HG03354 (cell line): ENCODE data around the gene DOC2B.
"Not testable (repeated sequence)": the region's sequence is repeated elsewhere in the genome, so short reads cannot be mapped to it uniquely, and the experiment has no call there.

Experiments
- ATAC-seq: cut with Tn5 transposase; IDR thresholded peaks from one replicate; pipeline ENCODE4 v1.9.1; 2021; ENCODE audit warnings: mild to moderate bottlenecking; ENCODE audit not compliant: unreplicated experiment, poor library complexity, severe bottlenecking

The DOC2B gene

DNA sequence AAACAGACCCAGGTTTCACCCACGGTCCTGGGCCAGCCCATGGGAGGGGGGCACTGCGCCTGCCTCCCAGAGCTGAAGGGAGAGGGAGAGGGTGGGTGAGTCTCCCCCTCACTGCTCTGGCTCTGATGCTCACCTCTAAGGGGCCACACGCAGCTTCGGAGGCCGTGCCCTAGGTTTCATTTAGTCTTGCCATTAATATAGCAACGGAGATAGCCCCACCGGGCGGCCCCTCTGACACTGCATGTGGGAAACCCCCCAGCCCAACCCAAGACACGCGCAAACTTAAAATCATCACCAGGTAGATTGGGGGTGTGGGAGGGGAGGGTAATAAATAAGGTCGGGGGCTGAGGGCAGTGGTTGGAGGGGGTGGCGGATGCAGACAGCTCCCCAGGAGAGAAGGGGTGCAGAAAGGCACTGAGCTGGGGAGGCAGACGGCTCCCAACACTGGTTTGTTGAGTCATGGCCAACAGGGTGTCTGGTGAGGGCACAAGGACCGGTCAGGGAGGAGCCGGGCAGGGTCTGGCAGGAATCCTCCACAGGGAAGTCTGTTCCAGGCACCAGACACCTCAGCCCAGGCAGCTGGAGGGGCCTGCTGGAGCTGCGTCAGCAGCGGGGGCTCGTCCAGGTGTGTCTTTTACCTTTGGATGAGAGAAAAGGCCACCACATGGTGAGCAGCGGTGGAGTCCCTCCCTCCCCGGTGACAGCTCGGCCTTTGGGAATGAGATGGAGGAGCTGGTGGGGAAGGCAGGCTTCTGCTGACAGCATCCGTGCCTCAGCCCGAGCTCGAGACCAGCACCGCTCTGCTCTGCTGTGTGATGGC is 32.0 kb upstream of the DOC2B start:
- no peak for ATAC-seq

GRCh38 chr17:210402-210801 is 29.0 kb upstream of the DOC2B start:
- no peak for ATAC-seq

DNA sequence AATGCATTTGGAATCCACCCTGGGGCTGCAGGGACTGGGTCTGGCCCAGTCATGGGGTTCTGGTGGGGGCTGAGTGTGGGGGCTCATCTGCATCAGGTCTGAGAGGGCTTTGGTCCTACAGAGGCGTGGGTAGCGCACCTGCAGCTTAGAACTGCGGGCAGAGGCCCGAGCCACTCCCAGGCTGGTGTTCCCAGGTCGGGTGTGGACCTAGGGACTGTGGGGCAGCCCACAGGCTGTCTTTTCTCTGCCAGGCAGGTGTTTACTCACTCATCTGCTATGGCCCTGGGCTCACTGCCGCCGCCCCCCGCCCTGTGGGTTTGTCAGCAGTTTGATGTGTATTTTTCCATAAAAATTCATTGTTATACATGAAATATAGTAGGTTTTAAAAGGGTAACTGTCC is 27.0 kb upstream of the DOC2B start:
- ATAC-seq = no peak

- no peak for ATAC-seq
These were observed 26.3 kb upstream of the DOC2B start for GRCh38 chr17:207775-208174.

DNA sequence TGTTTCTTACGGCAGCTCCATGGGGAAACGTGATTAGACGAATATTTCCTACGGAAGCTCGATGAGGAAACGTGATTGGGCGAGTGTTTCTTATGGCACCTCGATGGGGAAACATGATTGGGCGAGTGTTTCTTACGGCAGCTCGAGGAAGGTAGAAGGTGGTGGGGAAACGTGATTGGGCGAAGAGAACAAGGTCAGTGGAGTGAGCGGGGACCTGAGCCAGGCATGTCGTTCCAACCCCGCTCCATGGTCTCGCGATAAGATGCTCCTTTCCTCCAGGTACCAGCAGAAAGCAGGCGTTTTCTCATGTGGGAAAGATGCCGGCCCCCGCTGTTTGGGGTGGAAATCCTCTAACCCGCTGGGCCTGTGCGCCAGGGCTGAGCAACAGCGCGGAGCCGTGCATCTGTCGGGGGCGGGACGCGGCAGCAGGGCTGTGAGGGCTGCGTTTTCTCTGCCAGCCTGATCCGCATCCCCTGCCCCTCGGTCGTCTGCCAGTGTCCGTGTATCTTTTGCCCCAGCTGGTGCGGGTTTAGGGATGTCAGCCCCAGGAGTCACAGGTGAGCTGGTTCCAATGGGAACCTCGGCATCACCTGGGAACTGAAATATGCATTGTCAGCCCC is 25.6 kb upstream of the DOC2B start:
- ATAC-seq = no peak

GRCh38 chr17:206484-206883 is 25.0 kb upstream of the DOC2B start:
- not testable (repeated sequence) for ATAC-seq

GRCh38 chr17:205817-206216 is 24.4 kb upstream of the DOC2B start:
- ATAC-seq = no peak

DNA sequence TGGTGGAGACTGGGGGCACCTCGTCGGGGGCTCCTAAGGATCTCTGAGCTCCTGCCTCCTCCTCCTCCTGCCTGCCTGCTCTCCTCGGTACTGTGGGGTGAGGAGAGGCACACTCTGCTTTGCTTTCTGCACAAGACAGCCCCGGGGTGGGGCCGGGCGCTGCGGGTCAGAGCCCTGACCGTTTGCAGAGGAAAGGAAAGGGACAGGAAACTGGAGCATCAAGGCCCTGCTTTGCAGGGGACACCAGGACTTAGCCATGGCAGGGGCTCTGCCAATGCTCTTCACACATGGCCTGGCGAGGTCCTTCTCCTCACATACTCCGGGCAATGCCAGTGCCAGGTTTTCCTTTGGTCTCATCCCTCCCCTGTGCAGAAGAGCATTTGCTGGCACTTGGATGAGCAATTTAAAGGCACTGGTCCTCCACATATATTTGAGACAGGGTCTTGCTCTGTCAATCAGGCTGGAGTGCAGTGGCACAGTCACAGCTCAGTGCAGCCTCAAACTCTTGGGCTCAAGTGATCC is 23.8 kb upstream of the DOC2B start:
- no peak for ATAC-seq

DNA sequence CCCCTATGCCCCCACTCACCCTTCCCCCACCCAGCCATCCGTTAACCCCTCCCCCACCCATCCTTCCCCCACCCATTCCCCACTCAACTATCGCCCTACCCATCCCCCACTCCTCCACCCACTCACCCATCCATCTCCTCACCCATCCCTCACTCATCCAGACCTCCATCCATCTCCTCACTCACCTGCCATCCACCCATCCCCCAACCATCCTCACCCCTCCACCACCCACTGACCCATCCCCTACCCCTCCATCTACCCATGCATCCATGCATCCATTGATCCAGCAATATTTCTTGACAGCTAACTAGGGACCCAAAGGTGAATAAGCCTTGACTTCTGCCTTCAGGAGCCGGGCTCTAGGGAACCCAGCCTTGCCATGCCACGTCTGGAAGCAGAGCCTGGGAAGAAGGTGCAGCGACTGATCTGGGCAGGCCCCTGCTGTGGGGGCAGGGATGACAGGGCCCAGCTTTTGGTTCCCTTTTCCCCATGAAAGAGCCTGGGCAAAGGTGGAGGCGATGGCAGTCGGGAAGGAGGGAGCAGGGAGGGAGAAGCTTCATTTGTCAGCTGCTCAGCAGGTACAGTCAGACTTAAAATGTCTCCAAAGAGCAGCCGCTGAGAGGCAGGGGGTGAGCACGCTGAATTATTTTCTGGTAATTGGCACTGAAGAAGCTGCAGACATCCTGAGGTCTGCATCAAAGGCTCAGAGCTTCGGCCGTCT is 23.1 kb upstream of the DOC2B start:
- ATAC-seq = no peak

DNA sequence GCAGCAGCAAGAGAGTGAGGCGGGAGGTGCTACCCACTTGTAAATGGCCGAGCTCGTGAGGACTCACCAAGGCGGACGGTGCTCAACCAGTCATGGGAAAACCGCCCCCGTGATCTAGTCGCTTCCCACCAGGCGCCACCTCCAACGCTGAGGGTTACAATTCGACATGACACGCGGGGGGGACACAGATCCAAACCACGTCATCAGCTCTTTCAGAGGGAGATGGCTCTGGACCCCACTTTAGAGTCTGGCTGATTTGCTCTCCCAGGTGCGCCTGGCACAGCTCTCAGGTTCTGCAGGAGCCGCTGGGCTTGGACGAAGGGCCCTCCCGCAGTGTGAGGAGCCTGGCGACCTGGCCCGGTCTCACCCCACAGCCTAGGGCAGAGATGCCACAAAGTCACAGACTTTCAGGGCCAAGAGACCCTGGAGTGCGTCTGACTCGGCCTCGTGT is 21.1 kb upstream of the DOC2B start:
- ATAC-seq = no peak

DNA sequence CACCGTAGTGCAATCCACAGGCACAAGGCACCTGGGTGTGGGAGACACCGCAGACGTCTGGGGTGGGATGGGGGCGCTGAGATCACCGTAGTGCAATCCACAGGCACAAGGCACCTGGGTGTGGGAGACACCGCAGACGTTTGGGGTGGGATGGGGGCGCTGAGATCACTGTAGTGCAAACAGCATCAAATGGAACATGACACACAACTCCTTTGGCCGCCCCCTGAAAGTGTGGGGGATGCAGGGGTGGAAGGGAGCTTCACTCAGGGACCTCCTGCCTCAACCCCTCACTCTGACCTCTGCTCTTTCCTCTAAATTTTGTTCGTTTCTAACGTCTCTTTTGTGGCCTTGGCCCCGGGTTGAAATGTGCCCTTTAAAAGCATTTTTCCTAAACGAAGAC is 20.3 kb upstream of the DOC2B start:
- ATAC-seq = not testable (repeated sequence)

DNA sequence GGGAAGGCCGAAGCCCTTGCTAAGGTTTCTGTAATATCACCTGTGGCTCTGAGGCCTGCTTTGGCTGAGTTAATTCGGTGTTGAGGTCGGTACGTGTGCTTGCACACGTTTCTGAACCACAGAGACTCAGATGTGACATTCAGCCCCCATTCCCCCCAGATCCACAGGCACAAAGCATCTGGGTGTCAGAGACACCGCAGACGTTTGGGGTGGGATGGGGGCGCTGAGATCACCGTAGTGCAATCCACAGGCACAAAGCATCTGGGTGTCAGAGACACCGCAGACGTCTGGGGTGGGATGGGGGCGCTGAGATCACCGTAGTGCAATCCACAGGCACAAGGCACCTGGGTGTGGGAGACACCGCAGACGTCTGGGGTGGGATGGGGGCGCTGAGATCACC is 19.8 kb upstream of the DOC2B start:
- not testable (repeated sequence) for ATAC-seq

DNA sequence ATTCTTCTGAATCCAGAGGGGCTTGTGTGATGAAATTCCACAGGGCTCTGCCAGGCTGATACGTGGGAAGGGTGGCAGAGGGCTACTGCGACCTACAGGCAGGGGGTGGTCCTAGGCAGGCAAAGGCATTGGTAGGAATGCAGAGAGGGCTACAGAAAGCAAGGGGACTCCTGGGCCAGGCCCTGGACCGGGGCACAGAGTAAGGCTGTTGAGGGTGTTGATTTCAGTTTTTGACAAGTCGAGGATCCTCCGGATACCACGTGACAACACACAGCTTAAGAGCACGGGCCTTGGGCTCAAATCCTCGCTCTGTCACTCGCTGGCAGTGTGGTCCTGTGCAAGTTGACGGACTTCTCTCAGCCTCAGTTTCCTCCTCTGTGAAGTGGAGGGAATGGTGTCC is 19.1 kb upstream of the DOC2B start:
- ATAC-seq = no peak

- no peak for ATAC-seq
These were observed 18.5 kb upstream of the DOC2B start for GRCh38 chr17:199806-200545.

DNA sequence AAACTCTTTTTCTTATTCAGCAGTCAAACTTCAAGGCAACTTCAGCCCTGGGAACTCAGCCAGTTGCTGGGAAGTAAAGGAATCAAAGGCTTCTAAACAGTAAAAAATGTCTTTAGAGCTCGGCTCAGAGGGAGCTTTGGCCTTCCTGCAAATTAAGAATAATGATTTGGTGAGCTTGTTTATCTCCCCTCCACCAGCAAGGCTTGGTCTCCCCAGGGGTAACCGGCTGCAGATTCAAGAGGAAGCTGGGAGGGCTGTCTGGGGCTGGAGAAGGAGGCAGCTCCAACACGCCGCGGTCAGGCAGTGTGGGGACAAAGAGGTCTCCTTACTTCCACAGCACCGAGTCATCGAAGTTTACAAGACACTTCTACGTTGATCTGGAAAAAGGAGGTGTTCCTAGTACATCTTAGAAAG is 17.7 kb upstream of the DOC2B start:
- ATAC-seq = no peak

- ATAC-seq = not testable (repeated sequence)
These were observed 16.8 kb upstream of the DOC2B start for GRCh38 chr17:198225-198624.

GRCh38 chr17:197352-197751 is 15.9 kb upstream of the DOC2B start:
- no peak for ATAC-seq

GRCh38 chr17:194828-195602 is 13.6 kb upstream of the DOC2B start:
- no peak for ATAC-seq
